Fibroblast of lung (primary cell): Measurements from ENCODE around the gene NNT.

Experiments
- CTCF ChIP-seq, 2 donors: IDR thresholded peaks in 1 of 2; conservative IDR thresholded peaks in 1 of 2; 1 replicate in 1 of 2; 2 replicates in 1 of 2; pipeline ENCODE4 v1.5.1; 2011 to 2012; ENCODE audit warnings: low read length in 2 of 2, control low read depth in 1 of 2, inconsistent platforms in 1 of 2, low read depth in 1 of 2, mild to moderate bottlenecking in 1 of 2
- EZH2 ChIP-seq: IDR thresholded peaks from 2 replicates; pipeline ENCODE4 v1.5.1; 2012; ENCODE audit warnings: low read length, control low read depth, mild to moderate bottlenecking; ENCODE audit errors: missing control alignments

GRCh38 chr5:43648499-43649124, 45.6 kb downstream of the NNT start:
- TF ChIP-seq CTCF (conservative IDR thresholded peaks at IDR 0.05 in 1 of 2, IDR thresholded peaks at IDR 0.05 in 1 of 2; ENCODE audit: low read depth in 1 of 2, low read length in 2 of 2) (no peak), EZH2 (no peak)
